Smooth muscle cell of the pulmonary artery (primary cell): Measurements from ENCODE around the gene FARSB. TPM values are rescaled to one million over a fixed set of nuclear protein-coding genes. Genes with fewer than 3 reads are reported as not detected.

Source experiments
- total RNA-seq: library from RNA; depleted of rRNA; stranded (reverse); fragments of >200 nt; gene quantifications from 2 replicates; pipeline ENCODE4 v1.2.3, GENCODE V29; 2014

Gene FARSB
- total RNA-seq, result 10.7 and 13.3 TPM in 2 replicates

GRCh38 chr2:222655787-222656525 is at the start of gene FARSB:
Gene FARSB (minus strand): TSS chr2:222656092. CDS start chr2:222656073, 19 bp downstream.

GRCh38 chr2:222671259-222672067 is 15.6 kb upstream of the FARSB start, which contains the start of gene MOGAT1:
Gene MOGAT1 (plus strand): TSS chr2:222671658. CDS start chr2:222671786, 128 bp downstream.

Other genes starting within 250 kb of the FARSB start
- gene SGPP2, start 231.5 kb downstream of the FARSB start, total RNA-seq, result not detected in 2 replicates
- not detected in 2 replicates for gene MOGAT1, start 15.6 kb upstream of the FARSB start, total RNA-seq
- gene ACSL3, start 204.9 kb upstream of the FARSB start, total RNA-seq, result 109 and 115 TPM in 2 replicates